Activated naive CD4-positive, alpha-beta T cell treated with anti-CD3 and anti-CD28 coated beads, Interleukin-2, amount 10 ng/mL, durations not matched to agents 7 days and 5 days (primary cell): ENCODE data around the gene AEBP2.
A peak's percentile ranks its signal among the peaks of the same experiment; 100 is the strongest.
"Not testable (repeated sequence)": the region's sequence is repeated elsewhere in the genome, so short reads cannot be mapped to it uniquely, and the experiment has no call there.

Source experiments
- CTCF ChIA-PET: fragments of 350-600 bp; sonication (Branson Sonifier 250); formaldehyde crosslinking; loops from one replicate; lab custom pipeline; 2021; ENCODE audit warnings: antibody characterized with exemption; lab: Charles Lee
- DNase-seq: peaks from one replicate; pipeline ENCODE4 v3.0.0-alpha.2; 2020
- H3K27ac Mint-ChIP-seq: one replicate; pipeline ENCODE4 v1.8.0; 2021; ENCODE audit warnings: mild to moderate bottlenecking, moderate library complexity, mixed read lengths
- H3K27me3 Mint-ChIP-seq: one replicate; pipeline ENCODE4 v1.8.0; 2021; ENCODE audit warnings: mild to moderate bottlenecking, mixed read lengths
- H3K36me3 Mint-ChIP-seq: one replicate; pipeline ENCODE4 v1.8.0; 2021; ENCODE audit warnings: mixed read lengths
- H3K4me1 Mint-ChIP-seq: one replicate; pipeline ENCODE4 v1.8.0; 2021; ENCODE audit warnings: mixed read lengths
- H3K4me3 Mint-ChIP-seq: one replicate; pipeline ENCODE4 v1.8.0; 2021; ENCODE audit warnings: mild to moderate bottlenecking, moderate library complexity, mixed read lengths
- H3K9me3 Mint-ChIP-seq: one replicate; pipeline ENCODE4 v1.8.0; 2021; ENCODE audit warnings: mixed read lengths

AEBP2 gene

DNA sequence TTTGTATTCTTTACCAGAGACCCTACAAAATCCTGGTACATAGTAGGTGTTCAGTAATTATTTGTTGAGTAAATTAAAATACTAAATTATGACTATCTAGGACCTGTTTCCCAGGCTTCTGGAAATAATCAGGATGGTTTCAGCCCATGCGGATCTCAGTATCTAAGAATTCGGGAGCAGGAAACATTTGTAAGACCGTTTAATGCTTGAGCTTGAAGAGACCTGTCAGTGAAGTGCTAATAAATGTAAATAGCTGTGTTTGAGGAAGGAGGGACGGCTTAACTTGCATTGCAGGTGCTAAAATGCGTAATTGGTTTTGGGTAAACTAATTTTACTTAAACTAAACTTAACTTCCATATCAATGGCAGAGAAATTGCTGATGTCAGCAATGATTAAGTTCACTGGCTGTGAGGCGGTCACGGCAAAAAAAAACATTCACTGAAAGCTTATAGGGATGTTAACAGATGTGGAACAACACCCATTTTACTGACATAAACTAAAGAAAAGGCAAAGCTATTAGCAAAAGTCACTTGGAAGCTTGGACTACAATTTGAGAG is 28.6 kb upstream of the AEBP2 start:
- no peak for DNase-seq
- Mint-ChIP-seq H3K4me1 (no peaks in the 10 kb centered on the region), H3K27ac (no peak overlapping the region), H3K9me3 (no peaks in the 10 kb centered on the region), H3K36me3 (peaks cover 1% of the 10 kb centered on the region), H3K27me3 (no peaks in the 10 kb centered on the region), H3K4me3 (no peak overlapping the region)
- CTCF ChIA-PET: interaction anchor here (0.7 kb wide), 1 partner anchor 9 kb away, joined by 3 read pairs; no protein-coding TSS in a partner anchor

DNA sequence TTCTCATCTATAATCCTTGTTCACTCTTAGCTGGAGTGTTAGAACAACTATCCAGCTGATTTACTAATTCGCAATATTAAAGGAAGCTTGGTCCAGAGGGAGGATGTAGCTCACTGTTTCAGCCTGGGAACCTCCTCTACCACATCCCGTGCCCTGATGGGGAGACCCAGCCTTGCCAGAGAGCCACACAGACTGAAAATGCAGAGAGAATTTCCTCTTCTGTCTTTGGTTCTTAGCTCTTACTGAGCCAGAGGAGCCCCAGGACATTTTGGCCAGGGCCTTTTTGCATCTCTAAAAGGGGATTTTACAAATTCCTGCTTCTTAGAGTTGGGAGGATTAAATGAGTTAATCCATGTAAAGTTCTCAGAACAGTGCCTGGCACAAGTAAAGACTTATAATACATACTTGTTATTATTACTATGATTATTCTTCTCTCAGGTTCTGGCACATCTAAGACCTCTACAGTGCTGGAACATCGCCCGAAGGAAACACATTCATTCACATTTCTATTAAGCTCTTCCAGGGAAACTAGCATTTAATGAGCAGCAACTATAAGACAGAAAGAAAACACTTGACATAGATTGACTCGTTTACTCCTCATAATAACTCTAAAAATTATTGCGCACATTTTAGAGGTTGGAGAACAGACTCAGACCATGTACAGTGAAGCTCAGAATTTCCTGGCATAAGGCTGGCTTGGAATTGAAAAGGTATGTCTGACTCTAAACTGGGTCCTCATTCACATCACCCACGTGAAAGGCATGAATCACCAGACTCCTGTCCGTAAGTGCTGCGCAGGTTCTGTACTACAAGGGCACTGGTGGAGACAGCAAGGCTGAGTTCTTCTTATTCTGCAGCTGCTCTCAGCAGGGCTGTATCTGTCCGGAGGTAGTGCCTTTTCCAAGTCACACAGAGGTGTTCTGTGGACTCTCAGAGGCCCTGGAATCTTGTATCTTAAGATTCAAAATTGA is 27.8 kb upstream of the AEBP2 start:
- Mint-ChIP-seq H3K4me3 (no peak overlapping the region), H3K9me3 (no peaks in the 10 kb centered on the region), H3K36me3 (peaks cover 1% of the 10 kb centered on the region), H3K27ac (no peak overlapping the region), H3K27me3 (no peaks in the 10 kb centered on the region), H3K4me1 (no peaks in the 10 kb centered on the region)
- no peak for DNase-seq
- CTCF ChIA-PET: no interaction called here

GRCh38 chr12:19412844-19413243 is 26.4 kb upstream of the AEBP2 start:
- H3K9me3 Mint-ChIP-seq: no peaks in the 10 kb centered on the region
- no peak for DNase-seq
- H3K36me3 Mint-ChIP-seq: peaks cover 1% of the 10 kb centered on the region
- no peaks in the 10 kb centered on the region for H3K27me3 Mint-ChIP-seq
- H3K4me3 Mint-ChIP-seq: no peak overlapping the region
- no peak overlapping the region for H3K27ac Mint-ChIP-seq
- H3K4me1 Mint-ChIP-seq: no peaks in the 10 kb centered on the region
- CTCF ChIA-PET: no interaction called here

DNA sequence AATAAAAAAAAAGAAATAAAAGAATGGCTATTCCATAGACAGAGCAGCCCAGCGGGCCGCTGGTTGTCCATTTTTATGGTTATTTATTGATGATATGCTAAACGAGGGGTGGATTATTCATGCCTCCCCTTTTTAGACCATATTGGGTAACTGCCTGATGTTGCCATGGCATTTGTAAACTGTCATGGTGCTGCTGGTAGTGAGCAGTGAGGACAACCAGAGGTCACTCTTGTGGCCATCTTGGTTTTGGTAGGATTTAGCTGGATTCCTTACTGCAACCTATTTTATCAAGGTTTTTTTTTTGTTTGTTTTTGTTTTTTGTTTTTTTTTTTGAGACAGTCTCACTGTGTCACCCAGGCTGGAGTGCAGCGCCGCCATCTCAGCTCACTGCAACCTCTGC is 25.7 kb upstream of the AEBP2 start:
- DNase-seq, H3K4me1 Mint-ChIP-seq, H3K36me3 Mint-ChIP-seq, H3K9me3 Mint-ChIP-seq, H3K27me3 Mint-ChIP-seq, CTCF ChIA-PET, H3K27ac Mint-ChIP-seq, H3K4me3 Mint-ChIP-seq: not testable (repeated sequence)

DNA sequence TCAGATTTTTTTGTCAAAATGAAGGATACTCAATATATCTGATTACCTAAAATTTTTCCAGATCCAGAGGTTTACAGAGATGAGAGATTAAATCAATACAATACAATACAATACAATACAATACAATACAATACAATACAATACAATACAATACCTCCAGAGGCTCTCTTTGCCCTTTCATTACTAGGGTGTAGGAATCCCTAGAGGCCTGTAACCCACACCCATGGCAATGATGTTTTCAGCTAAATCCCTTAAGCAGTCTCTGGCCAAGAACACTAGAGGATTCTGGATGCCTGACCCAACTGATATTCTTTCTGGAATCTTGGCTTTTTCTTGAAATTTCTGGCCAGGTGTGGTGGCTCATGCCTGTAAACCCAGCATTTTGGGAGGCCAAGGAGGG is 23.7 kb upstream of the AEBP2 start:
- H3K27ac Mint-ChIP-seq: no peak overlapping the region
- no peak for DNase-seq
- H3K4me3 Mint-ChIP-seq: no peak overlapping the region
- no peaks in the 10 kb centered on the region for H3K9me3 Mint-ChIP-seq
- CTCF ChIA-PET: no interaction called here
- H3K27me3 Mint-ChIP-seq: no peaks in the 10 kb centered on the region
- H3K4me1 Mint-ChIP-seq: no peaks in the 10 kb centered on the region
- peaks cover 1% of the 10 kb centered on the region for H3K36me3 Mint-ChIP-seq

DNA sequence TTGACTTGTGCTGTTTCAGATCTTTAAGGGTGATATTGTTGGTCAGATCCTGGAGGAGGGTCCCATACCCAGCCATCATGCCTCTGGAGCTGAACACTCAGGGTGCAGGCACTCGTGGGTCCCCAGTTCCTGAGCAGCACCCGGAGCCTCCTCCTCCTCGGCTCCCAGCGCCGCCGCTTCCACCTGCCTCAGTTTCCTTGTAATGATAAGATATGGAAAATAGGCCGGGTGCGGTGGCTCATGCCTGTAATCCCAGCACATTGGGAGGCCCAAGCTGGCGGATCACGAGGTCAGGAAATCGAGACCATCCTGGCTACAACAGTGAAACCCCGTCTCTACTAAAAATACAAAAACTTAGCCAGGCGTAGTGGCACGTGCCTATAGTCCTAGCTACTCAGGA is 20.2 kb upstream of the AEBP2 start:
- no peaks in the 10 kb centered on the region for H3K36me3 Mint-ChIP-seq
- H3K27ac Mint-ChIP-seq: no peak overlapping the region
- H3K27me3 Mint-ChIP-seq: no peaks in the 10 kb centered on the region
- H3K4me1 Mint-ChIP-seq: peaks cover 18% of the 10 kb centered on the region
- H3K4me3 Mint-ChIP-seq: no peak overlapping the region
- CTCF ChIA-PET: interaction anchor here (1.2 kb wide), 1 partner anchor 8 kb away, joined by 3 read pairs; no protein-coding TSS in a partner anchor
- DNase-seq: no peak
- no peaks in the 10 kb centered on the region for H3K9me3 Mint-ChIP-seq

DNA sequence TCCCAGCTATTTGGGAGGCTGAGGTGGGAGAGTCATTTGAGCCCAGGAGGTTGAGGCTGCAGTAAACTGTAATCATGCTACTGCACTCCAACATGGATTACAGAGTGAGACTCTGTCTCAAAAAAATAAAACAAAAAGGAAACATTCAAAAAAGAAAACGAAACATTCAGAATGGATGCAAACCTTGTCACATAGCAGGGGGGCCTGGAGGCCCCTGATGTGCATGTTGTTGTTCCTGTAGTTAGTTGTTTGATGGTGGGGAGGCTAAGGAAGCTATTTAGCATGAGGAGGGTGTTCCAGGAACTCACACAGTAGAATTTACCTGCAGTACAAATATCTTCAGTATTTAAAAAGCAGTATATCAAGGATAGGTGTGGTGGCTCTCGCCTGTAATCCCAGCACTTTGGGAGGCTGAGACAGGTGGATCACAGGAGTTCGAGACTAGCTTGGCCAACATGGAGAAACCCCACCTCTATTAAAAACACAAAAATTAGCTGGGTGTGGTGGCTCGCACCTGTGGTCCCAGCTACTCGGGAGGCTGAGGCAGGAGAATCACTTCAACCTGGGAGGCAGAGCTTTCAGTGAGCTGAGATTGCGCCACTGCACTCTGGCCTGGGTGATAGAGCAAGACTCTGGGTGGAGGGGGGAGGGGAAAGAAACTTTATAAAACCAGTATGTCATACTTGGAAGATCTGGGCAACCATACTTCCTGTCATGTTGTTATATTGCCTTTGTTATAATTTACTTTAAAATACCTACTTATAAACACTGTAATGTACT is 17.6 kb upstream of the AEBP2 start:
- no peak overlapping the region for H3K4me3 Mint-ChIP-seq
- H3K4me1 Mint-ChIP-seq: peaks cover 18% of the 10 kb centered on the region
- no peaks in the 10 kb centered on the region for H3K27me3 Mint-ChIP-seq
- H3K27ac Mint-ChIP-seq: peak overlapping the region; percentile 83
- no peaks in the 10 kb centered on the region for H3K36me3 Mint-ChIP-seq
- no peak for DNase-seq
- H3K9me3 Mint-ChIP-seq: no peaks in the 10 kb centered on the region
- CTCF ChIA-PET: no interaction called here

GRCh38 chr12:19423166-19423930 is 15.9 kb upstream of the AEBP2 start:
- CTCF ChIA-PET: no interaction called here
- Mint-ChIP-seq H3K36me3 (peaks cover 2% of the 10 kb centered on the region), H3K4me3 (no peak overlapping the region), H3K9me3 (peaks cover 3% of the 10 kb centered on the region), H3K27me3 (no peaks in the 10 kb centered on the region), H3K4me1 (peaks cover 25% of the 10 kb centered on the region), H3K27ac (no peak overlapping the region)
- no peak for DNase-seq

DNA sequence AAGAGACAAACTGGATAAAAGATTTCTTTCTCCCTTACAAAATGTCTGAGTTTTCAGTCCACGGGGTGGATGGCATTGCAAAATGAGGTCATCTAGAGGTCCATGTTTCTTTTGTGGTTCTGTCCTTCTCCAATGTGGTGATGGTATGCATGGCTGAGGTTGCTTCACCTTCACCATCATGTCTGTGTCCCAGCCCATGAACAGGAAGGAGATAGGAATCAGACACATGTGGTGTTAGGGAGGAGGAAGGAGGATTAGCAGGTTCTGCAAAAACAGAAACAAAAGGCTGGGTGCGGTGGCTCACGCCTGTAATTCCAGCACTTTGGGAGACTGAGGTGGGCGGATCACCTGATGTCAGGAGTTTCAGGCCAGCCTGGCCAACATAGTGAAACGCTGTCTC is 11.0 kb upstream of the AEBP2 start:
- no peak overlapping the region for H3K4me3 Mint-ChIP-seq
- H3K27me3 Mint-ChIP-seq: no peaks in the 10 kb centered on the region
- no peak overlapping the region for H3K27ac Mint-ChIP-seq
- H3K9me3 Mint-ChIP-seq: peaks cover 6% of the 10 kb centered on the region
- DNase-seq: no peak
- CTCF ChIA-PET: no interaction called here
- peaks cover 41% of the 10 kb centered on the region for H3K4me1 Mint-ChIP-seq
- H3K36me3 Mint-ChIP-seq: peaks cover 5% of the 10 kb centered on the region

DNA sequence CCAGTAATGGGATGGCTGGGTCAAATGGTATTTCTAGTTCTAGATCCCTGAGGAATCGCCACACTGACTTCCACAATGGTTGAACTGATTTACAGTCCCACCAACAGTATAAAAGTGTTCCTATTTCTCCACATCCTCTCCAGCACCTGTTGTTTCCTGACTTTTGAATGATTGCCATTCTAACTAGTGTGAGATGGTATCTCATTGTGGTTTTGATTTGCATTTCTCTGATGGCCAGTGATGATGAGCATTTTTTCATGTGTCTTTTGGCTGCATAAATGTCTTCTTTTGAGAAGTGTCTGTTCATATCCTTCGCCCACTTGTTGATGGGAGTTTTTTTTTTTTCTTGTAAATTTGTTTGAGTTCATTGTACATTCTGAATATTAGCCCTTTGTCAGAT is 9.8 kb upstream of the AEBP2 start:
- CTCF ChIA-PET, H3K27me3 Mint-ChIP-seq, H3K9me3 Mint-ChIP-seq, DNase-seq, H3K36me3 Mint-ChIP-seq, H3K27ac Mint-ChIP-seq, H3K4me3 Mint-ChIP-seq: not testable (repeated sequence)
- H3K4me1 Mint-ChIP-seq: peaks cover 47% of the 10 kb centered on the region

- no peak for DNase-seq
- Mint-ChIP-seq H3K27ac (peak overlapping the region; percentile 94), H3K27me3 (no peaks in the 10 kb centered on the region), H3K36me3 (peaks cover 5% of the 10 kb centered on the region), H3K9me3 (peaks cover 6% of the 10 kb centered on the region), H3K4me3 (no peak overlapping the region), H3K4me1 (peaks cover 60% of the 10 kb centered on the region)
- CTCF ChIA-PET: interaction anchor here (0.6 to 1.3 kb wide), 2 partner anchors 46 to 60 kb away, joined by 3 read pairs; no protein-coding TSS in a partner anchor
Observed at GRCh38 chr12:19430988-19431387, 8.3 kb upstream of the AEBP2 start.

GRCh38 chr12:19431407-19432308 is 7.6 kb upstream of the AEBP2 start:
- DNase-seq: peak; percentile 52
- peaks cover 6% of the 10 kb centered on the region for H3K9me3 Mint-ChIP-seq
- H3K36me3 Mint-ChIP-seq: peaks cover 5% of the 10 kb centered on the region
- H3K27ac Mint-ChIP-seq: peak overlapping the region; percentile 94
- CTCF ChIA-PET: interaction anchor here (0.6 to 1.3 kb wide), 2 partner anchors 47 to 61 kb away, joined by 3 read pairs; no protein-coding TSS in a partner anchor
- H3K4me1 Mint-ChIP-seq: peaks cover 63% of the 10 kb centered on the region
- H3K4me3 Mint-ChIP-seq: no peak overlapping the region
- no peaks in the 10 kb centered on the region for H3K27me3 Mint-ChIP-seq
